ENCODE results near the gene B9D2. TPM values are rescaled to one million over a fixed set of nuclear protein-coding genes. Genes with fewer than 3 reads are reported as not detected.
"Not testable (repeated sequence)": the region's sequence is repeated elsewhere in the genome, so short reads cannot be mapped to it uniquely, and the experiment has no call there.

The B9D2 gene
- total and polyA plus RNA-seq, 5 donors = 3.3 to 5.1 (median 3.6) TPM

DNA sequence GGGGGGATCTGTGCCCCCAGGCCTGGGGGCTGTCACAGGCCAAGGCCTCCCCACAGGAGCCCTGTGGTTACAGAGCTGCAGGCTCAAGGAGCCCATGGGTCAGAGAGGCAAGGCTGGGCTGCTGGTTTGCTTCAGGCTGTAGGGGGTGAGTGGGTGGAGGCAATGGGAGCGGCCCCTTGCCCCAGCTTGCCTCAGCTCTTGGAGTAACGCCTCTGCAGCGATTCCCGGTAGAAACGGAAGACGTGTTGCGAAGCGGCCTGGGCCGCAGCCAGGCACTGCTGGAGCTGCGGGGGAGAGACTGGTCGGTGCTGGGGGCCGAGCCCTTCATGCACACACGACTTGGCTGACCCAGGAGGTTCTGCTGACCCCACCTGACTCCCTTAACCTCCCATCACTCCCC is 22.5 kb upstream of the B9D2 start:
- intact Hi-C loops (cut with DNase I) = no loop called here
- H3K4me1 ChIP-seq (ENCODE audit: control insufficient read depth, insufficient read depth, low read length) = no peaks in the 10 kb centered on the region
- no peaks in the 10 kb centered on the region for H3K27me3 ChIP-seq (ENCODE audit: control insufficient read depth, insufficient read depth)
- H3K27ac ChIP-seq (ENCODE audit: low read length) = no peak overlapping the region
- no peak for DNase-seq
- H3K4me3 ChIP-seq (ENCODE audit: low read length) = no peak overlapping the region
- WGBS = 75% methylated on average over 13 of the region's 13 CpGs
- peak; percentile 19 to 22 for ATAC-seq
- no peaks in the 10 kb centered on the region for H3K9me3 ChIP-seq (ENCODE audit: control insufficient read depth, low read length)

DNA sequence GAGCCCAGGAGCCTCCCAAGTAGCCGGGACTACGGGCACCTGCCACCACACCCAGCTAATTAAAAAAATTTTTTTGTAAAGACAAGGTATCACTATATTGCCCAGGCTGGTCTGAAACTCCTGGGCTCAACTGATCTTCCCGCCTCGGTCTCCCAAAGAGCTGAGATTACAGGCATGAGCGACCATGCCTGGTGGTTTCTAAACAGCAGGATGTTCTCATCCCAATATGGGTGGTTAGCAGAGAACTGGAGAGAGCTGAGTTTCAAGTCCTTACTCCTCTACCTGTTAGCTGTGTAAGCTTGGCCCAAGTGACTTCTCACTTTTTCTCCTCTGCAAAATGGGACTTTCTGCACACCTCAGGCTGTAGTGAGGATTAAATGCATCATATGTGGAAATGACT is 20.4 kb upstream of the B9D2 start:
- Histone ChIP-seq H3K4me1 (ENCODE audit: control insufficient read depth, insufficient read depth, low read length) (no peaks in the 10 kb centered on the region), H3K27me3 (ENCODE audit: control insufficient read depth, insufficient read depth) (no peaks in the 10 kb centered on the region), H3K4me3 (ENCODE audit: low read length) (no peak overlapping the region), H3K9me3 (ENCODE audit: control insufficient read depth, low read length) (no peaks in the 10 kb centered on the region), H3K27ac (ENCODE audit: low read length) (no peak overlapping the region)
- 91% methylated on average over 5 of the region's 5 CpGs for WGBS
- no peak for ATAC-seq
- no peak for DNase-seq
- intact Hi-C loops (cut with DNase I) = no loop called here

DNA sequence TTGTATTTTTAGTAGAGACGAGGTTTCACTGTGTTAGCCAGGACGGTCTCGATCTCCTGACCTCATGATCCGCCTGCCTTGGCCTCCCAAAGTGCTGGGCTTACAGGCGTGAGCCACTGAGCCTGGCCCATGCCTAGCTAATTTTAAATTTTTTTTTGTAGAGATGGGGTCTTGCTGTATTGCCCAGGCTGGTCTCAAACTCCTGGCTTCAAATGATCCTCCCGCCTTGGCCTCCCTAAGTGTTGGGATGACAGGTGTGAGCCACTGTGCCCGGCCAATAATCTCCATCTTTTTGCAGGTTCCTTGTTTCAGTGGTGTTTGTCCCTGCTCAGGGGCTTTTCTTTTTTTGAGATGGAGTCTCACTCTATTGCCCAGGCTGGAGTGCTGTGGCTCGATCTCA is 17.6 kb upstream of the B9D2 start:
- WGBS = 96% methylated on average over 8 of the region's 8 CpGs
- not testable (repeated sequence) for ATAC-seq

DNA sequence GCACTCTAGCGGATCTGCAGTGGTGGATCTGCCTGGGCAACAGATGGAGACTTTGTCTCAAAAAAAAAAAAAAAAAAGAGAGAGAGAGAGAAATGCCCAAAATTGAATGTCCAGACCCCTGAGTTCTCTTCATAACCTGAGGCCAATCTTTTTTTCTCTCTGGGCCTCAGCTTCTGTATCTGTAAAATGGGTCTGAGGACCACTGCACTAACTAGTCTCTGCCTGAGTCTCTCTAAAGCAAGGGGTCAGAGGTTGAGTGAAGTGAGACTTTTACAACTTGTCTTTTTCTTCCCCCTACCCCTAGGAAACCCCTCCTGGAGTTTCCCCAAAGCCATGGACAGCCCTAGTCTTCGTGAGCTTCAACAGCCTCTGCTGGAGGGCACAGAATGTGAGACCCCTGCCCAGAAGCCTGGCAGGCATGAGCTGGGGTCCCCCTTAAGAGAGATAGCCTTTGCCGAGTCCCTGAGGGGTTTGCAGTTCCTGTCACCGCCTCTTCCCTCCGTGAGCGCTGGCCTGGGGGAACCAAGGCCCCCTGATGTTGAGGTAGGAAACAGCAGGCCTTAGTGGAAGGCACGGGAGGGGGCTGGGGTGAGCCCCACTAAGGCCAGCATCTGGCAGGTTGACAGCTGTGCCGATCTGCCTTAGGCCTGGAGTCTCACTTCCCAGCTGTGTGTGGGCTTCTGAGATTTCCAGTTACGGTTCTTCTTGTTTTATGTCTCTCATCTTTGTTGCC is 14.2 kb upstream of the B9D2 start:
- Histone ChIP-seq H3K27me3 (ENCODE audit: control insufficient read depth, insufficient read depth) (no peaks in the 10 kb centered on the region), H3K9me3 (ENCODE audit: control insufficient read depth, low read length) (no peaks in the 10 kb centered on the region), H3K27ac (ENCODE audit: low read length) (no peak overlapping the region), H3K4me1 (ENCODE audit: control insufficient read depth, insufficient read depth, low read length) (no peaks in the 10 kb centered on the region), H3K4me3 (ENCODE audit: low read length) (no peak overlapping the region)
- intact Hi-C loops (cut with DNase I) = no loop called here
- ATAC-seq (no peak), DNase-seq (peak in 1 of 3 donors; percentile 44)
- 46% methylated on average over 9 of the region's 9 CpGs for WGBS

More for the DNA sequence above, 17.6 kb upstream of the B9D2 start:
- H3K27me3 ChIP-seq (ENCODE audit: control insufficient read depth, insufficient read depth); intact Hi-C loops (cut with DNase I); H3K4me3 ChIP-seq (ENCODE audit: low read length); H3K4me1 ChIP-seq (ENCODE audit: control insufficient read depth, insufficient read depth, low read length); H3K9me3 ChIP-seq (ENCODE audit: control insufficient read depth, low read length); H3K27ac ChIP-seq (ENCODE audit: low read length); DNase-seq: not testable (repeated sequence)

DNA sequence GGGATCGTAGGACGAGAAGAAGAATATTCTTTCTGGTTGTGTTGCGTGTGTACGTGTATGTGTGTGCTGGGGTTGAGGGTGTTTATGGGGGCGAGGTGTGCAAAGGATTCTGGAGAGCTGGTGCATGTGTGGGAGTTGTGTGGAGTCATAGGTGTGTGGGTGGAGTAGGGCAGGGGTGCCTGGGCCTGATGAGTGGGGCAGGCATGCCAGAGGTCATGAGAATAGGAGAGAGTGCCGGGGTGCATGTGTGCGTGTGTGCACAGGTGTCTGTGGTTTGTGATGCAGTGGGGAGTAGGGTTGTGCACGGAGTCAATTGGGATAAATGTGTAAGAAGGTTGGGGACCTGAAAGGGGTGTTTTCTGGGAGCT is 13.0 kb upstream of the B9D2 start:
- H3K27ac ChIP-seq (ENCODE audit: low read length) = no peak overlapping the region
- no peaks in the 10 kb centered on the region for H3K27me3 ChIP-seq (ENCODE audit: control insufficient read depth, insufficient read depth)
- H3K4me3 ChIP-seq (ENCODE audit: low read length) = peak overlapping the region; percentile 51
- peak; percentile 28 to 32 for ATAC-seq
- 67% methylated on average over 8 of the region's 8 CpGs for WGBS
- intact Hi-C loops (cut with DNase I) = no loop called here
- no peaks in the 10 kb centered on the region for H3K9me3 ChIP-seq (ENCODE audit: control insufficient read depth, low read length)
- DNase-seq = no peak
- no peaks in the 10 kb centered on the region for H3K4me1 ChIP-seq (ENCODE audit: control insufficient read depth, insufficient read depth, low read length)

DNA sequence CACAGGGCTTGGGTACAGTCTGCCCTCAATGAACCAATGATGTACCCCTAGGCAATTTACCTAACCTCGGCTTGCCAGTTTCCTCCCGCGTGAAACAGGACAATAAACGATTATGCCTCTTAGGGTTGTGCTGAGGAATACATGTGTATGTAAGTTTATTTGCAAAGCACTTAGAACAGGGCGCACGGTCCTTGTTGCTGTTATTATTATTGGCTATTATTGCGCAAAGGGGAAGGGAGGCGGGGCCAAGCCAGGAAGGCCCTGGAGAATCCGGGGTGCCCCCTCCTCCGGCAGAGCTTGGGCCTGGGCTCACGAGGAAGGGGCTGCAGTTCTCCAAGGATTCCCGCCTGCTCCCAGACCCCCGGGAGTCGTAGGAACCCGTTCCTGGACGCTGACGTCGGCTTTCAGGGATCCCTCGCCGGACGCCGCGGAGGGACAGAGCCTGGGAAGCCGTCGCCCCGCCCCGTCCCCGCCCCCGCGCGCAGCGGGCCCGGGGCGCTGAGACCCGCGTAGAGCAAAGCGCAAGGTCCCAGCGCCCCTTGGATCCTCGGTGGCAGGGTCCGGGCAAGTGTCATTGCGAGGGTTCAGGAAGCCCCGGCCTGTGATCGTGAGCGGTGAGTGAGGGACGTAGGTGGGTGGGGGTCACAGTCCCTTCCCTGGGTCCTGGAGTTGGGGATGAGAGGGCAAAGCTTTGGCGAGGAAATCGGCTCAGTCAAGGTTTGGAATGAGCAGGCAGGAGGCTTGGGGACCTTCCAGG is 12.5 kb upstream of the B9D2 start, which contains the start of gene TMEM91:
TSS of gene TMEM91 (plus strand) at position 293 of the 757 bp plus-strand sequence. CDS start 1,777 bp downstream, outside the sequence.
- WGBS = 3% methylated on average over 47 of the region's 47 CpGs
- H3K27ac ChIP-seq (ENCODE audit: low read length) = peak within 1 kb of the TSS; percentile 0
- ATAC-seq (peak; percentile 60 to 66), DNase-seq (peak; percentile 49 to 81 (median 78))
- H3K4me1 ChIP-seq (ENCODE audit: control insufficient read depth, insufficient read depth, low read length) = no peaks in the 10 kb centered on the region
- intact Hi-C loops (cut with DNase I) = no loop called here
- no peaks in the 10 kb centered on the region for H3K27me3 ChIP-seq (ENCODE audit: control insufficient read depth, insufficient read depth)
- H3K9me3 ChIP-seq (ENCODE audit: control insufficient read depth, low read length) = no peaks in the 10 kb centered on the region
- H3K4me3 ChIP-seq (ENCODE audit: low read length) = peak within 1 kb of the TSS; percentile 51

DNA sequence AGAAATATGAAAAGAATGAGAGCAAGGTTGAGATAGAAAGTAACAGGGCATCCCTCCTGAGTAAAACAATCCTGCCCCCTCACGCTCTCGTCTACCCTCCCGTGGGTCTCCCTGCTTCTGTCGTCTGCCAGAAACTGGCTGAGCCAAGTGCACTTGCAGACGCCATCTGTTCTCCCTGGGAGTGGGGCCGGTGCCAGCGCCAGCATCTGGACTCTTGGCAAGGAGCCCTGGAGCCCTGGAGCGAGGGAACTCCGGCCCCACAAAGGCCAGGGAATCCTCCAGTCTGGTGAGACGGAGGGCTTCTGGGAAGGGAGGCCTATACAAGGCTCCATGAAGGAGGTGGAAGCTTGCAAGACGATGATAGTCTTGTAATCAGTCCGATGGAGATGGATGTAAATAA is 10.0 kb upstream of the B9D2 start:
- DNase-seq = peak; percentile 86 to 96 (median 95)
- no peaks in the 10 kb centered on the region for H3K27me3 ChIP-seq (ENCODE audit: control insufficient read depth, insufficient read depth)
- ATAC-seq = peak; percentile 73 to 75
- no peak overlapping the region for H3K27ac ChIP-seq (ENCODE audit: low read length)
- WGBS = 19% methylated on average over 12 of the region's 12 CpGs
- no peaks in the 10 kb centered on the region for H3K4me1 ChIP-seq (ENCODE audit: control insufficient read depth, insufficient read depth, low read length)
- no peak overlapping the region for H3K4me3 ChIP-seq (ENCODE audit: low read length)
- H3K9me3 ChIP-seq (ENCODE audit: control insufficient read depth, low read length) = no peaks in the 10 kb centered on the region
- intact Hi-C loops (cut with DNase I) = no loop called here

DNA sequence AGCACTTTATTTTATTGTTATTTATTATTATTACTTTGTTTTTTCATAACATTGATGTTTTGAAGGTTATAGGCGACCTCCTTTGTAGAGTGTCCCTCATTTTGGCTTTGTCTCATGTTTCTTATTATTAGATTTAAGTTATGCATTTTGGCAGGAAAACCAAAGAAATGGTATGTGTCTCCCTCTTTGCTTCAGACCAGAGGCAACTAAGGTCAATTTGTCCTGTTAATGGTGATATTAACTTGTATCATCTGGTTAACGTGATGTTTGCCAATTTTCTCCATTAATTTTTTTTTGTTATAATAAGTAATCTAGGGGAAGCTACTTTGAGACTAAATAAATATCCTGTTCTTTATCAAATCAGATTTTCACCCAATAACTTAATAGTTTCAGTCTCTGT is 8.6 kb upstream of the B9D2 start:
- H3K4me3 ChIP-seq (ENCODE audit: low read length) = no peak overlapping the region
- ATAC-seq = no peak
- intact Hi-C loops (cut with DNase I) = no loop called here

DNA sequence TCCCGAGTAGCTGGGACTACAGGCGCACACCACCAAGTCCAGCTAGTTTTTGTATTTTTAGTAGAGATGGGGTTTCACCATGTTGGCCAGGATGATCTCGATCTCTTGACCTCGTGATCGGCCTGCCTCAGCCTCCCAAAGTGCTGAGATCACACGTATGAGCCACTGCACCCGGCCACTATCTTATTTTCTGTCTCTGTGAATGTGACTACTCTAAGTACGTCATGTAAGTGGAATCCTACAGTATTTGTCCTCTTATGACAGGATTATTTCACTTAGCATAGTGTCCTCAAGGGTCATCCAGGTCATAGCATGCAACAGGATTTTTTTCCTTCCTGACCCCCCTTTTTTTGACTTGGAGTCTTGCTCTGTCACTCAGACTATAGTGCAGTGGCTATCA is 7.6 kb upstream of the B9D2 start:
- intact Hi-C loops (cut with DNase I) = no loop called here
- no peaks in the 10 kb centered on the region for H3K4me1 ChIP-seq (ENCODE audit: control insufficient read depth, insufficient read depth, low read length)
- no peak for ATAC-seq
- no peaks in the 10 kb centered on the region for H3K9me3 ChIP-seq (ENCODE audit: control insufficient read depth, low read length)
- 94% methylated on average over 8 of the region's 8 CpGs for WGBS
- H3K4me3 ChIP-seq (ENCODE audit: low read length) = no peak overlapping the region
- DNase-seq = no peak
- no peak overlapping the region for H3K27ac ChIP-seq (ENCODE audit: low read length)
- no peaks in the 10 kb centered on the region for H3K27me3 ChIP-seq (ENCODE audit: control insufficient read depth, insufficient read depth)

More for the DNA sequence above, 8.6 kb upstream of the B9D2 start:
- Histone ChIP-seq H3K9me3 (ENCODE audit: control insufficient read depth, low read length) (no peaks in the 10 kb centered on the region), H3K27me3 (ENCODE audit: control insufficient read depth, insufficient read depth) (no peaks in the 10 kb centered on the region), H3K4me1 (ENCODE audit: control insufficient read depth, insufficient read depth, low read length) (no peaks in the 10 kb centered on the region), H3K27ac (ENCODE audit: low read length) (no peak overlapping the region)
- no peak for DNase-seq
- 70% methylated on average over 2 of the region's 2 CpGs for WGBS

DNA sequence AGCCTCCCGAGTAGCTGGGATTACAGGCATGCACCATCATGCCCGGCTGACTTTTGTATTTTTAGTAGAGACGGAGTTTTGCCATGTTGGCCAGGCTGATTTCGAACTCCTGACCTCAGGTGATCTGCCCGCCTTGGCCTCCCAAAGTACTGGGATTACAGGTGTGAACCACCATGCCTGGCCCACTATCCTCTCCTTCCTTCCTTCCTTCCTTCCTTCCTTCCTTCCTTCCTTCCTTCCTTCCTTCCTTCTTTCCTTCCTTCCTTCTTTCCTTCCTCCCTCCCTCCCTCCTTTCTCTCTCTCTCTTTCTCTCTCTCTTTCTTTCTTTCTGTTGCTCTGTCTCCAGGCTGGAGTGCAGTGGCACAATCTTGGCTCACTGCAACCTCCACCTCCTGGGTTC is 7.2 kb upstream of the B9D2 start:
- H3K9me3 ChIP-seq (ENCODE audit: control insufficient read depth, low read length); H3K4me3 ChIP-seq (ENCODE audit: low read length); ATAC-seq; H3K27me3 ChIP-seq (ENCODE audit: control insufficient read depth, insufficient read depth); H3K4me1 ChIP-seq (ENCODE audit: control insufficient read depth, insufficient read depth, low read length); DNase-seq; intact Hi-C loops (cut with DNase I); H3K27ac ChIP-seq (ENCODE audit: low read length): not testable (repeated sequence)
- 95% methylated on average over 5 of the region's 5 CpGs for WGBS

DNA sequence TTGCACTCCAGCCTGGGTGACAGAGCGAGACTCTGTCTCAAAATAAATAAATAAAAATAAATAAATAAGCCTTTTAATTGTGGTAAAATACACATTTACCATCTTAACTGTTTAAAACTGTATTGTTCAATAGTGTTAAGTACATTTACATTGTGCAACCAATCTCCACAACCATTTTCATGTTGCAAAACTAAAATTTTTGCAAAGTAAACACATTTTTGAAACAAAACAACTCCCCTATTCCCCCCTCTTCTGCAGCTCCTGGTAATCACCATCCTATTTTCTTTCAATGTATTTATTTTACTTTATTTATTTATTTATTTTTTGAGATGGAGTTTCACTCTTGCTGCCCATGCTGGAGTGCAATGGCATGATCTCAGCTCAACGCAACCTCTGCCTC is 5.8 kb upstream of the B9D2 start:
- intact Hi-C loops (cut with DNase I) = no loop called here
- no peak for DNase-seq
- ATAC-seq = no peak
- Histone ChIP-seq H3K4me3 (ENCODE audit: low read length) (no peak overlapping the region), H3K27me3 (ENCODE audit: control insufficient read depth, insufficient read depth) (no peaks in the 10 kb centered on the region), H3K27ac (ENCODE audit: low read length) (no peak overlapping the region), H3K9me3 (ENCODE audit: control insufficient read depth, low read length) (no peaks in the 10 kb centered on the region), H3K4me1 (ENCODE audit: control insufficient read depth, insufficient read depth, low read length) (peaks cover 2% of the 10 kb centered on the region)
- 99% methylated on average over 2 of the region's 2 CpGs for whole genome bisulfite sequencing
